IMR-90 (cell line): ENCODE data around the gene SEL1L3. TPM values are rescaled to one million over a fixed set of nuclear protein-coding genes. Genes with fewer than 3 reads are reported as not detected.

Source experiments
- ATAC-seq: fragments of 200-7000 bp; cut with Tn5 transposase; 2 replicates; pipeline ENCODE4 v1.9.1; 2020; ENCODE audit warnings: low read depth, mild to moderate bottlenecking, moderate library complexity
- BruUV-seq: library from RNA; stranded (reverse); fragments of 400-500 nt; replicated peaks from 2 replicates; lab custom pipeline; 2021; lab: Mats Ljungman, UMichigan
- CTCF ChIA-PET: fragments of 300-600 bp; formaldehyde crosslinking; extraction: SDS; loops from one replicate; lab custom pipeline; 2021; ENCODE audit warnings: antibody characterized with exemption; lab: Yijun Ruan, JAX
- POLR2A ChIA-PET: fragments of 300-600 bp; sonication (Branson Sonifier 250); formaldehyde crosslinking; loops from one replicate; lab custom pipeline; 2022; ENCODE audit warnings: antibody characterized with exemption; ENCODE audit not compliant: unreplicated experiment; lab: Charles Lee
- DNase-seq: peaks from one replicate; pipeline ENCODE4 v3.0.0; 2013
- H2AFZ ChIP-seq: replicated peaks from 2 replicates; pipeline ENCODE3; 2013; ENCODE audit warnings: low read length, mild to moderate bottlenecking; ENCODE audit not compliant: poor library complexity
- H2AK5ac ChIP-seq: 2 replicates; pipeline ENCODE4 v1.6.1; 2013; ENCODE audit warnings: low read depth, low read length, inconsistent platforms
- H2AK9ac ChIP-seq: replicated peaks from 2 replicates; pipeline ENCODE3; 2013; ENCODE audit warnings: mild to moderate bottlenecking, low read depth, low read length, moderate library complexity; ENCODE audit not compliant: poor library complexity
- H2BK120ac ChIP-seq: 2 replicates; pipeline ENCODE4 v1.6.1; 2013; ENCODE audit warnings: low read depth, low read length, inconsistent platforms
- H2BK15ac ChIP-seq: 3 replicates; pipeline ENCODE4 v1.6.1; 2013; ENCODE audit warnings: low read depth, low read length, inconsistent platforms
- H2BK20ac ChIP-seq: 2 replicates; pipeline ENCODE4 v1.6.1; 2013; ENCODE audit warnings: low read depth, mild to moderate bottlenecking, inconsistent platforms, low read length, moderate library complexity
- H2BK5ac ChIP-seq: 2 replicates; pipeline ENCODE4 v1.6.1; 2013; ENCODE audit warnings: mild to moderate bottlenecking, low read depth, low read length, inconsistent platforms; ENCODE audit not compliant: poor library complexity, severe bottlenecking
- H3K14ac ChIP-seq: replicated peaks from 2 replicates; pipeline ENCODE4 v1.6.1; 2013; ENCODE audit warnings: low read depth, low read length, inconsistent platforms
- H3K18ac ChIP-seq: 2 replicates; pipeline ENCODE4 v1.6.1; 2013; ENCODE audit warnings: low read depth, low read length, control low read depth
- H3K23ac ChIP-seq: 2 replicates; pipeline ENCODE4 v1.6.1; 2013; ENCODE audit warnings: low read depth, low read length, inconsistent platforms
- H3K27ac ChIP-seq: 2 replicates; pipeline ENCODE4 v1.5.1; 2013; ENCODE audit warnings: mild to moderate bottlenecking, control low read depth, low read length; ENCODE audit not compliant: insufficient read depth
- H3K27me3 ChIP-seq: 2 replicates; pipeline ENCODE4 v1.6.1; 2013; ENCODE audit warnings: low read length; ENCODE audit not compliant: control insufficient read depth, insufficient read depth
- H3K36me3 ChIP-seq: 2 replicates; pipeline ENCODE4 v1.6.1; 2013; ENCODE audit warnings: low read length, mixed read lengths; ENCODE audit not compliant: control insufficient read depth, insufficient read depth
- H3K4ac ChIP-seq: 2 replicates; pipeline ENCODE4 v1.6.1; 2013; ENCODE audit warnings: low read depth, low read length, inconsistent platforms
- H3K4me1 ChIP-seq: 2 replicates; pipeline ENCODE4 v1.6.1; 2013; ENCODE audit warnings: low read length, mixed read lengths; ENCODE audit not compliant: control insufficient read depth, insufficient read depth
- H3K4me2 ChIP-seq: 2 replicates; pipeline ENCODE4 v1.6.1; 2013; ENCODE audit warnings: low read depth, mild to moderate bottlenecking, control low read depth, low read length, moderate library complexity
- H3K4me3 ChIP-seq: 2 replicates; pipeline ENCODE4 v1.5.1; 2013; ENCODE audit warnings: low read depth, mild to moderate bottlenecking, control low read depth, low read length, moderate library complexity; ENCODE audit not compliant: insufficient read depth
- H3K56ac ChIP-seq: 2 replicates; pipeline ENCODE4 v1.6.1; 2013; ENCODE audit warnings: low read length, inconsistent platforms; ENCODE audit not compliant: insufficient read depth; ENCODE audit errors: extremely low read depth
- H3K79me1 ChIP-seq, 2 experiments: 2 replicates each; pipeline ENCODE4 v1.6.1; 2013; ENCODE audit warnings: low read length in 2 of 2, inconsistent platforms in 1 of 2, low read depth in 1 of 2
- H3K9ac ChIP-seq: 2 replicates; pipeline ENCODE4 v1.6.1; 2013; ENCODE audit warnings: low read depth, low read length, control low read depth
- H3K9me1 ChIP-seq: 2 replicates; pipeline ENCODE4 v1.6.1; 2013; ENCODE audit warnings: low read length, inconsistent platforms; ENCODE audit not compliant: insufficient read depth
- H3K9me3 ChIP-seq: 2 replicates; pipeline ENCODE4 v1.6.1; 2013; ENCODE audit warnings: low read length; ENCODE audit not compliant: control insufficient read depth, insufficient read depth
- H4K20me1 ChIP-seq: 2 replicates; pipeline ENCODE4 v1.6.1; 2013; ENCODE audit warnings: low read length, inconsistent platforms; ENCODE audit not compliant: insufficient read depth
- H4K5ac ChIP-seq: 2 replicates; pipeline ENCODE4 v1.6.1; 2013; ENCODE audit warnings: mild to moderate bottlenecking, low read depth, low read length, control low read depth
- H4K8ac ChIP-seq, 2 experiments: 2 replicates each; pipeline ENCODE4 v1.6.1; 2013; ENCODE audit warnings: low read depth in 2 of 2, low read length in 2 of 2, control low read depth in 1 of 2, inconsistent platforms in 1 of 2
- H4K91ac ChIP-seq: 2 replicates; pipeline ENCODE4 v1.6.1; 2013; ENCODE audit warnings: low read depth, low read length, inconsistent platforms; ENCODE audit not compliant: insufficient read depth
- BHLHE40 ChIP-seq: fragments of 150-350 bp; IDR thresholded peaks from 2 replicates; pipeline ENCODE4 v1.6.1; 2016; ENCODE audit warnings: mild to moderate bottlenecking, low read depth, low read length
- CEBPB ChIP-seq: IDR thresholded peaks from 2 replicates; pipeline ENCODE4 v1.6.1; 2012; ENCODE audit warnings: low read depth, low read length, improper control_type of control experiment
- MAFK ChIP-seq: IDR thresholded peaks from 2 replicates; pipeline ENCODE4 v1.6.1; 2012; ENCODE audit warnings: low read depth, low read length, improper control_type of control experiment
- MAZ ChIP-seq: IDR thresholded peaks from 2 replicates; pipeline ENCODE4 v1.6.1; 2012; ENCODE audit warnings: low read depth, mild to moderate bottlenecking, low read length, improper control_type of control experiment, moderate library complexity, borderline replicate concordance
- MXI1 ChIP-seq: IDR thresholded peaks from 2 replicates; pipeline ENCODE4 v1.6.1; 2012; ENCODE audit warnings: low read depth, mild to moderate bottlenecking, low read length, moderate library complexity, borderline replicate concordance
- NFE2L2 ChIP-seq: fragments of 150-350 bp; IDR thresholded peaks from 2 replicates; pipeline ENCODE4 v1.6.1; 2016; ENCODE audit warnings: low read depth, mild to moderate bottlenecking, low read length
- POLR2A ChIP-seq: IDR thresholded peaks from 2 replicates; pipeline ENCODE4 v1.6.1; 2012; ENCODE audit warnings: mild to moderate bottlenecking, low read depth, low read length
- RAD21 ChIP-seq: IDR thresholded peaks from 2 replicates; pipeline ENCODE4 v1.6.1; 2012; ENCODE audit warnings: low read length, improper control_type of control experiment
- RCOR1 ChIP-seq: IDR thresholded peaks from 2 replicates; pipeline ENCODE4 v1.6.1; 2012; ENCODE audit warnings: mild to moderate bottlenecking, low read length, improper control_type of control experiment; ENCODE audit not compliant: insufficient replicate concordance
- RFX5 ChIP-seq: IDR thresholded peaks from 2 replicates; pipeline ENCODE4 v1.8.0; 2012; ENCODE audit warnings: low read depth, mild to moderate bottlenecking, low read length, moderate library complexity
- WGBS, 2 experiments: methylation state at CpG; one replicate each; pipeline versions ENCODE4 v1.1.5 to v1.1.7; 2013; ENCODE audit warnings: missing lambda C conversion rate in 2 of 2; ENCODE audit not compliant: insufficient read length in 1 of 2; ENCODE audit errors: extremely low coverage in 2 of 2; 5-methylcytosine and 5-hydroxymethylcytosine counted together
- dilution Hi-C: fragments of 300-500 bp; cut with HindIII; formaldehyde crosslinking; loops from one replicate; pipeline ENCODE4 v1.14.3; 2018; ENCODE audit warnings: low sequenced_read_pairs; ENCODE audit not compliant: unreplicated experiment
- in situ Hi-C: fragments of 300-500 bp; cut with MboI; formaldehyde crosslinking; loops from 3 replicates; pipeline ENCODE4 v1.14.3; 2019; ENCODE audit warnings: low sequenced_read_pairs, inconsistent platforms, mixed read lengths
- intact Hi-C: fragments of 100-400 bp; cut with micrococcal nuclease; formaldehyde crosslinking; loops from 2 replicates; pipeline ENCODE4 v1.10.0; 2022
- polyA plus RNA-seq, 3 experiments: library from polyadenylated mRNA; depleted of rRNA; stranded (reverse); fragments of >200 nt; gene quantifications; 2 replicates each; pipeline ENCODE4 v1.2.3, GENCODE V29; 2012; ENCODE audit warnings: low replicate concordance in 1 of 3
- total RNA-seq: library from RNA; depleted of rRNA; stranded (reverse); fragments of >200 nt; gene quantifications from 2 replicates; pipeline ENCODE4 v1.2.3, GENCODE V29; 2012
- TF ChIP-seq, protein P1 (sequence below): fragments of 150-350 bp; IDR thresholded peaks from 2 replicates; pipeline ENCODE4 v1.6.1; 2016; ENCODE audit warnings: low read depth, mild to moderate bottlenecking, low read length, moderate library complexity, borderline replicate concordance

The SEL1L3 gene
- total and polyA plus RNA-seq, 2 of the 4 experiments (the other 2 are of a cell fraction) = 16.4 to 43.7 TPM

DNA sequence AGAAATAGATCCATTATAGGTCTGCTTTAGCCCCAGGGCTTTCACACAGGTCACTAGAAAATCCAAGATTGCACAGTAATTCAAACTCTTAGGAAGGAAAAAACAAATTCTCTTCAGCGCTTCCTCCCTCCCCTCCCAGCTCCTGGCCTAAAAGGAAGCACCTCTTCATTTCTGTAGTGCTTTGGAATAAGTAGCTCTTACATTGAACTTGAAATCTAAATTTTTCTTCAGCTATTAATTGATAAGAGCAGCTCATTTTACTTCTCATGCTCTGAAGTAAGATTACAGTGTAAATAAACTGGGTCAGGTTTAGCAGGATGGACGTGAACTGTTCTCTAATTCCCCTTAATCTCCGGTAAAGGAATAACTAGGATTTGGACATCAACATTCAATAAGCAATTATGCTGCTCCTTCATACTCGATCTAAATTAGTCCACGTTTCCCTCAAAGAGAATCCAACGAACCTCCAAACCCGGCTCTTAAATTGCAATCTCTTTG lies 10.9 kb upstream of the SEL1L3 start:
- no peak overlapping the region for H4K8ac ChIP-seq

More for the DNA sequence above, 10.9 kb upstream of the SEL1L3 start:
- no peaks in the 10 kb centered on the region for H3K27me3 ChIP-seq
- no peak overlapping the region for H3K27ac ChIP-seq
- no peak for TF ChIP-seq BHLHE40
- TF ChIP-seq CEBPB = no peak
- no peak for TF ChIP-seq NFE2L2
- TF ChIP-seq MAZ = no peak
- no peak for TF ChIP-seq MAFK
- no peak for TF ChIP-seq RCOR1
- TF ChIP-seq, protein P1, sequence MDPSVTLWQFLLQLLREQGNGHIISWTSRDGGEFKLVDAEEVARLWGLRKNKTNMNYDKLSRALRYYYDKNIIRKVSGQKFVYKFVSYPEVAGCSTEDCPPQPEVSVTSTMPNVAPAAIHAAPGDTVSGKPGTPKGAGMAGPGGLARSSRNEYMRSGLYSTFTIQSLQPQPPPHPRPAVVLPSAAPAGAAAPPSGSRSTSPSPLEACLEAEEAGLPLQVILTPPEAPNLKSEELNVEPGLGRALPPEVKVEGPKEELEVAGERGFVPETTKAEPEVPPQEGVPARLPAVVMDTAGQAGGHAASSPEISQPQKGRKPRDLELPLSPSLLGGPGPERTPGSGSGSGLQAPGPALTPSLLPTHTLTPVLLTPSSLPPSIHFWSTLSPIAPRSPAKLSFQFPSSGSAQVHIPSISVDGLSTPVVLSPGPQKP = no peak
- no peak for TF ChIP-seq RFX5
- no peak for TF ChIP-seq POLR2A
- TF ChIP-seq RAD21 = no peak
- no peak for TF ChIP-seq MXI1
- no peak overlapping the region for H2BK120ac ChIP-seq
- no peak overlapping the region for H3K14ac ChIP-seq
- no TSS peak for BruUV-seq
- H2BK15ac ChIP-seq = no peak overlapping the region
- no peak overlapping the region for H2BK5ac ChIP-seq
- no peak overlapping the region for H4K91ac ChIP-seq
- H4K20me1 ChIP-seq = no peaks in the 10 kb centered on the region
- H2AK9ac ChIP-seq = no peak overlapping the region
- intact Hi-C loops = no loop called here
- no peak overlapping the region for H2AFZ ChIP-seq
- no peak overlapping the region for H3K4ac ChIP-seq
- H3K4me1 ChIP-seq = peaks cover 5% of the 10 kb centered on the region
- dilution Hi-C loops = no loop called here
- no peak overlapping the region for H2BK20ac ChIP-seq
- H3K4me2 ChIP-seq = no peak overlapping the region
- no peaks in the 10 kb centered on the region for H3K36me3 ChIP-seq
- H2AK5ac ChIP-seq = no peak overlapping the region
- no CpG with 5 or more reads among the region's 7 CpGs for WGBS, 2 experiments
- H3K9me3 ChIP-seq = peaks cover 3% of the 10 kb centered on the region; the same call in 1 of the 2 replicates
- DNase-seq (no peak), ATAC-seq (no peak)
- H3K9me1 ChIP-seq = no peaks in the 10 kb centered on the region
- H4K5ac ChIP-seq = no peak overlapping the region
- no peak overlapping the region for H3K4me3 ChIP-seq
- H3K79me1 ChIP-seq = no peaks in the 10 kb centered on the region
- in situ Hi-C loops = no loop called here
- ChIA-PET POLR2A (no interaction called here), CTCF (interaction anchor here (0.9 kb wide), 1 partner anchor 10 kb away, joined by 3 read pairs; no protein-coding TSS in a partner anchor)
- H3K23ac ChIP-seq = no peak overlapping the region
- no peak overlapping the region for H3K18ac ChIP-seq
- no peak overlapping the region for H3K56ac ChIP-seq
- H3K9ac ChIP-seq = no peak overlapping the region
